Ascending aorta (tissue), 2 donors: Measurements from ENCODE around the gene STAT4. TPM values are rescaled to one million over a fixed set of nuclear protein-coding genes. Genes with fewer than 3 reads are reported as not detected.

Experiments
- DNase-seq, 2 donors: peaks; one replicate each; pipeline ENCODE4 v3.0.0-alpha.2; 2019; ENCODE audit warnings: low spot score in 2 of 2
- H3K27ac ChIP-seq, 2 donors: fragments of 200-600 bp; sonication (generic); one replicate each; pipeline ENCODE4 v1.5.1; 2016 to 2017; ENCODE audit warnings: mild to moderate bottlenecking in 1 of 2
- H3K27me3 ChIP-seq: fragments of 200-600 bp; sonication (generic); one replicate; pipeline ENCODE4 v1.5.1; 2017
- H3K36me3 ChIP-seq, 2 donors: fragments of 200-600 bp; sonication (generic); one replicate each; pipeline ENCODE4 v1.5.1; 2016
- H3K4me1 ChIP-seq, 2 donors: fragments of 200-600 bp; sonication (generic); one replicate each; pipeline ENCODE4 v1.5.1; 2016 to 2017; ENCODE audit warnings: mild to moderate bottlenecking in 1 of 2
- H3K4me3 ChIP-seq, 2 donors: fragments of 200-600 bp; sonication (generic); one replicate each; pipeline ENCODE4 v1.5.1; 2016 to 2017; ENCODE audit warnings: mild to moderate bottlenecking in 1 of 2
- H3K9me3 ChIP-seq, 2 donors: fragments of 200-600 bp; sonication (generic); one replicate each; pipeline ENCODE4 v1.5.1; 2016
- intact Hi-C: fragments of 100-400 bp; cut with DNase I; formaldehyde crosslinking; loops from one replicate; pipeline ENCODE4 v1.15.1; 2023
- total RNA-seq: library from RNA; depleted of rRNA; stranded (reverse); fragments of >200 nt; gene quantifications from one replicate; pipeline ENCODE4 v1.1.0, GENCODE V29; 2016
- TF ChIP-seq, protein P1 (sequence below), 3 experiments: fragments of 200-600 bp in 2 of 3; fragments of 450-650 bp in 1 of 3; sonication (generic) in 2 of 3; IDR thresholded peaks; one replicate each; pipeline ENCODE4 v1.5.1; 2016 to 2019; ENCODE audit warnings: antibody characterized with exemption in 3 of 3, mild to moderate bottlenecking in 1 of 3, moderate library complexity in 1 of 3

Gene STAT4
- total RNA-seq, 1 donor from 2014 or later, result 0.85 TPM

DNA sequence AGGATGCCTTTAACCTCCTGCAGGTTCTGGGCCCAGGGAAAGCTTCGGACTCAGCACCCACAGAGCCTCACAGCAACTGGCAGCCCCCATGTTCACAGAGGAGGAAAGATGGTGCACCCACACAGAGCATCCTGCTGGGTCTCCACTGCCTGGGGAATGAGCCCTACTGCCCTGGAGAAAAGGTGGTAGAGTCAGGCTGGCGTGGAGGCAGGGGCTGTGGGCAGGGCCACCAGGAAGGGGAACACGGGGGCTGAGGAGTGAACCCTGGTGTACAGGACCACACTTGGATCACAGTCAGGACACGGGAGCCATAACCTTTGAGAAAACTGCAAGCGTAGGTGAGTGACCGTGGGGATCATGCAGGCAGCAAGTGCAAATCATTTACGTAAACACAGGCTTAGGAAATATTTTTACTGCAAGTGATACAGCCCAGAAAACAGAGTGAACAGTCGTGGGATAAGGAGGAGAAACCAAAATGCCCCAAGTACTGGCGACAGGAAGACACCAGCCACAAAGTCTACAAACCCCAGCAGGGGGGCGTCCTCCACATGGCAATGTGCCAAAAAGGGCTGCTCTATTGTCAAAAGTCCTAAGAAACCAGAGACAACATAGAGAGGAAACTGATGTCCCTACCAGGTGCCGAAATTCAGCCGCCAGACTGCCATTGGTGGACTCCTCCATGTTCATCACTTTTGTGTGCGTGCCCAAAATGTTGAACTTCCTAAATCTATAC lies 164.4 kb downstream of the STAT4 start:
- Histone ChIP-seq H3K27ac (no peak overlapping the region), H3K4me1 (no peaks in the 10 kb centered on the region), H3K9me3 (no peaks in the 10 kb centered on the region), H3K27me3 (no peaks in the 10 kb centered on the region), H3K36me3 (peaks cover 77 to 97% of the 10 kb centered on the region in 2 donors), H3K4me3 (no peak overlapping the region)
- intact Hi-C loops, result no loop called here
- TF ChIP-seq, protein P1, sequence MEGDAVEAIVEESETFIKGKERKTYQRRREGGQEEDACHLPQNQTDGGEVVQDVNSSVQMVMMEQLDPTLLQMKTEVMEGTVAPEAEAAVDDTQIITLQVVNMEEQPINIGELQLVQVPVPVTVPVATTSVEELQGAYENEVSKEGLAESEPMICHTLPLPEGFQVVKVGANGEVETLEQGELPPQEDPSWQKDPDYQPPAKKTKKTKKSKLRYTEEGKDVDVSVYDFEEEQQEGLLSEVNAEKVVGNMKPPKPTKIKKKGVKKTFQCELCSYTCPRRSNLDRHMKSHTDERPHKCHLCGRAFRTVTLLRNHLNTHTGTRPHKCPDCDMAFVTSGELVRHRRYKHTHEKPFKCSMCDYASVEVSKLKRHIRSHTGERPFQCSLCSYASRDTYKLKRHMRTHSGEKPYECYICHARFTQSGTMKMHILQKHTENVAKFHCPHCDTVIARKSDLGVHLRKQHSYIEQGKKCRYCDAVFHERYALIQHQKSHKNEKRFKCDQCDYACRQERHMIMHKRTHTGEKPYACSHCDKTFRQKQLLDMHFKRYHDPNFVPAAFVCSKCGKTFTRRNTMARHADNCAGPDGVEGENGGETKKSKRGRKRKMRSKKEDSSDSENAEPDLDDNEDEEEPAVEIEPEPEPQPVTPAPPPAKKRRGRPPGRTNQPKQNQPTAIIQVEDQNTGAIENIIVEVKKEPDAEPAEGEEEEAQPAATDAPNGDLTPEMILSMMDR (IDR thresholded peaks at IDR 0.05), result no peak
- DNase-seq, result no peak

DNA sequence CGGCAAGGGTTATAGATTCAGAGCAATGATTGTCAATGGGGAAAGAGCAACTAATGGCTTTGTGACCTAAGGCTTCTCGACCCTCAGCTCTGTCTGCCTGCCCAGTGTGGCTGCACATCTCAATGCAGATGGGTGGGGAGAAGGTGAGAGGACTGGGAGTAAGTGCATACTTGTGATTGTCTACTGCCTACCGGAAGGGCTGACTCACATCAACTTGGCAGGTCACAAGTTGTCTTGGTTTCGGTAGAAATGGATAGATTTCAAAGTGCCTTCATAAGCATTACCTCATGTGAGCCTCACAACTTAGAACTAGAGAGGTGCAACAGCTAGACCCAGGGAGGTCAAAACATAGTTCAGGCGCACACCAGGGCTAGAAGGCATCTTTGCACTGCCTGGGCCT lies 166.2 kb downstream of the STAT4 start:
- H3K36me3 ChIP-seq, result peaks cover 74 to 95% of the 10 kb centered on the region in 2 donors
- TF ChIP-seq, protein P1 (IDR thresholded peaks at IDR 0.05), result no peak
- DNase-seq, result no peak
- intact Hi-C loops, result no loop called here
- no peak overlapping the region for H3K27ac ChIP-seq
- no peaks in the 10 kb centered on the region for H3K27me3 ChIP-seq
- no peak overlapping the region for H3K4me3 ChIP-seq
- H3K9me3 ChIP-seq, result no peaks in the 10 kb centered on the region
- H3K4me1 ChIP-seq, result peaks cover 0 to 9% of the 10 kb centered on the region in 2 donors

DNA sequence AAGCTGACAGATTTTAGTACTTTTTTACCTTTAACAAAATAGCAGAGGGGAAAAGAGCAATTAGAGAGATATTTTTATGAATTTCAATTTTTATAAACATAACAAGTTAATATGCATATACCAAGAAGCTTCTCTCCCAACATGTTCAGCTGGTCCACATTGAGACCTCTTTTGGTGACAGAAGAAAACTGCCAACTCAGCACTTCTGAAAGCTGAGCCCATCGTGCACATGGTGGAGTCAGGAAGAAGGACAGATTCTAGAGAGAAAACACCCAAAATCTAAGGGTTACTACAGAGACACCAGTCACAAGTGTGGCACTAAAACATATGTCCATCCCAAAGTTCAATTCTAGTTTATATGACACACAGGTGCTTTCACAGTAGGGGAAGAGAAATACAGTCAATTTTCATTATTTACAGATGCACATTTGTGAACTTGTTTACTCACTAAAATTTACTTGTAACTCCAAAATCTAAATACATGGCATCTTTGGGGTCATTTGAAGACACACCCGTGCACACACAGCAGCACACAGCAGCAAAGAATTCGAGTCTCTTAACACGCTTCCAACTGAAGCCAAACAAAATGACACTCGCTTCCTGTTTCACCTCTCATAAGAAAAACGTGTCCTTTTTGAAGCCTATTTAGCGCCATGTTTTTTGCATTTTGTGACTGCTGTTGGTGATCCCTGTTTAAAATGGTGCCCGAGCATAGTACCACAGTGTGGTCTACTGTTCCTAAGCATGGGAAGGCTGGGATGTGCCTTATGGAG lies 168.3 kb downstream of the STAT4 start:
- H3K4me3 ChIP-seq, result no peak overlapping the region
- TF ChIP-seq, protein P1 (IDR thresholded peaks at IDR 0.05), result no peak
- H3K27ac ChIP-seq, result no peak overlapping the region
- no peaks in the 10 kb centered on the region for H3K9me3 ChIP-seq
- H3K4me1 ChIP-seq, result peaks cover 0 to 9% of the 10 kb centered on the region in 2 donors
- H3K36me3 ChIP-seq, result peaks cover 77 to 97% of the 10 kb centered on the region in 2 donors
- intact Hi-C loops, result no loop called here
- H3K27me3 ChIP-seq, result no peaks in the 10 kb centered on the region
- DNase-seq, result no peak

DNA sequence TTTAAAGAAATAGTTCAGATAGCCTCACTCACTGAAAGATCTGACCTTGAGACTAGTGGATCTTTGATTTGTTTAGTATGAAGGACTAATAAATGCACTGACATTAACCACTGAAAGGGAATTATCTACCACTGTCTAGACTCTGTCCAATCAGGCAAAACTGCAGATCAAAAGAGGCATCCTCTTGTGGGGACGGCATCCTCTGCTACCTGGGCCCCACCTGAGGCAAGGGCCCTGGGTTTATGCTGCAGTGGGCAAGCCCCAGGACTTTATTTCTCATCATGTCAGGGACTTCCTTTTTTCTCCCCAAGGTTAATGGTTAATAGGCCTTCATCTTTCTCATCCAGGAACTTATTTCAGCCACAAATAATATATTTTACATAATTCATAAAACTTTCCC lies 169.1 kb downstream of the STAT4 start:
- Histone ChIP-seq H3K27ac (no peak overlapping the region), H3K4me1 (peaks cover 0 to 9% of the 10 kb centered on the region in 2 donors), H3K27me3 (no peaks in the 10 kb centered on the region), H3K9me3 (no peaks in the 10 kb centered on the region), H3K36me3 (peaks cover 77 to 95% of the 10 kb centered on the region in 2 donors), H3K4me3 (no peak overlapping the region)
- TF ChIP-seq, protein P1 (IDR thresholded peaks at IDR 0.05), result no peak
- intact Hi-C loops, result no loop called here
- no peak for DNase-seq

DNA sequence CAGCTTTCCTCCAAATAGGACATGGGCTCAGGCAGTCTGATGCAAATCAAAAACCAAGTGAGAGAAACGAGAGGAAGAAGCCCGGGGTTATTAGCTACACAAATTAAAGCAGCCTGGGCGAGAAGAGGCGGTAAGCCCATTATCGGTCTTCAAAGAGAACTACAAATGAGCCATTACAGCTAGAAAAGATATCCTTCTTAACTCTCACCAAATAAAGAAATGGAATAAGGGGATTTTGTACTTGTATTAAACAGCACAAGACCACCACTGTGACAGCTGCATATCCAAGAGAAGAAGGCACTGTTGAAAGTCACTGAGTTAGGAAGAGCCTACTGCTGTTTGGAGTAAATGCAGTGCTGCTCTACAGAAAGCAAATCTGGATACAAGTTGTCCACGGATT lies 169.5 kb downstream of the STAT4 start:
- intact Hi-C loops, result no loop called here
- TF ChIP-seq, protein P1 (IDR thresholded peaks at IDR 0.05), result no peak
- H3K27me3 ChIP-seq, result no peaks in the 10 kb centered on the region
- no peak for DNase-seq
- no peaks in the 10 kb centered on the region for H3K9me3 ChIP-seq
- H3K27ac ChIP-seq, result no peak overlapping the region
- no peak overlapping the region for H3K4me3 ChIP-seq
- peaks cover 0 to 9% of the 10 kb centered on the region in 2 donors for H3K4me1 ChIP-seq
- H3K36me3 ChIP-seq, result peaks cover 77 to 95% of the 10 kb centered on the region in 2 donors
